HG03378 (cell line): Measurements from ENCODE around the gene ATG4C.

Experiments
- ATAC-seq: cut with Tn5 transposase; IDR thresholded peaks from one replicate; pipeline ENCODE4 v1.9.1; 2021; ENCODE audit warnings: mild to moderate bottlenecking, moderate library complexity; ENCODE audit not compliant: unreplicated experiment

ATG4C gene

GRCh38 chr1:62836856-62837540 is 53.1 kb downstream of the ATG4C start:
- no peak for ATAC-seq

GRCh38 chr1:62840555-62840954 is 56.6 kb downstream of the ATG4C start:
- ATAC-seq: no peak

GRCh38 chr1:62841587-62842169 is 57.7 kb downstream of the ATG4C start:
- ATAC-seq: peak; percentile 63

GRCh38 chr1:62844030-62844429 is 60.1 kb downstream of the ATG4C start:
- no peak for ATAC-seq

- no peak for ATAC-seq
Observed at GRCh38 chr1:62849031-62849430, 65.1 kb downstream of the ATG4C start.

- ATAC-seq: no peak
Observed at GRCh38 chr1:62852253-62852652, 68.3 kb downstream of the ATG4C start.

GRCh38 chr1:62856960-62857359 is 73.0 kb downstream of the ATG4C start:
- no peak for ATAC-seq

GRCh38 chr1:62869217-62869754 is 85.4 kb downstream of the ATG4C start:
- ATAC-seq: no peak

GRCh38 chr1:62870148-62870547 is 86.2 kb downstream of the ATG4C start:
- no peak for ATAC-seq

- no peak for ATAC-seq
Observed at GRCh38 chr1:62875676-62876075, 91.7 kb downstream of the ATG4C start.

- no peak for ATAC-seq
Observed at GRCh38 chr1:62876535-62876934, 92.6 kb downstream of the ATG4C start.

- ATAC-seq: no peak
Observed at GRCh38 chr1:62877579-62877978, 93.6 kb downstream of the ATG4C start.

GRCh38 chr1:62879962-62880361 is 96.0 kb downstream of the ATG4C start:
- ATAC-seq: no peak

- no peak for ATAC-seq
Observed at GRCh38 chr1:62882201-62883104, 98.5 kb downstream of the ATG4C start.

- ATAC-seq: no peak
Observed at GRCh38 chr1:62884156-62884740, 100.3 kb downstream of the ATG4C start.

- no peak for ATAC-seq
Observed at GRCh38 chr1:62887799-62888507, 104.0 kb downstream of the ATG4C start.

- no peak for ATAC-seq
Observed at GRCh38 chr1:62891956-62892562, 108.1 kb downstream of the ATG4C start.

GRCh38 chr1:62897788-62898187 is 113.9 kb downstream of the ATG4C start:
- no peak for ATAC-seq

GRCh38 chr1:62900566-62900965 is 116.6 kb downstream of the ATG4C start:
- no peak for ATAC-seq

- no peak for ATAC-seq
Observed at GRCh38 chr1:62901650-62902049, 117.7 kb downstream of the ATG4C start.
